CD4-positive, alpha-beta T cell treated with Interferon gamma for 1 hour (primary cell): ENCODE measurements around the gene RUNX2.

Experiments
- DNase-seq: peaks from one replicate; pipeline ENCODE4 v3.0.0-alpha.2; 2020

RUNX2 gene

GRCh38 chr6:45491048-45491735, 163.1 kb downstream of the RUNX2 start:
- DNase-seq = no peak

DNA sequence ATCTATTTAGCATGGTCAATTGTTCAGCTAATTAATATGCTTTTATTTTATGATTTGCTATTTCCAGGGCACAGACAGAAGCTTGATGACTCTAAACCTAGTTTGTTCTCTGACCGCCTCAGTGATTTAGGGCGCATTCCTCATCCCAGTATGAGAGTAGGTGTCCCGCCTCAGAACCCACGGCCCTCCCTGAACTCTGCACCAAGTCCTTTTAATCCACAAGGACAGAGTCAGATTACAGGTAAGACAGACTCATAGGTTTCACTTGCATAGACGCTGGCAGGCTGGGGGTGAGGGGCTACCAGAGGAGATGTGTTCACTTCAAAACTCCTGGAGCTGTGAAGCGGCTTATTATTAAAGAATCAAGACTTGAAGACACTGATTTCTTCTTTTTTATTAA, 163.7 kb downstream of the RUNX2 start:
- no peak for DNase-seq

- DNase-seq = no peak
Observed at GRCh38 chr6:45493761-45494160, 165.6 kb downstream of the RUNX2 start.

- DNase-seq = no peak
Observed at GRCh38 chr6:45494416-45495135, 166.4 kb downstream of the RUNX2 start.

- no peak for DNase-seq
Observed at GRCh38 chr6:45495429-45496084, 167.4 kb downstream of the RUNX2 start.

DNA sequence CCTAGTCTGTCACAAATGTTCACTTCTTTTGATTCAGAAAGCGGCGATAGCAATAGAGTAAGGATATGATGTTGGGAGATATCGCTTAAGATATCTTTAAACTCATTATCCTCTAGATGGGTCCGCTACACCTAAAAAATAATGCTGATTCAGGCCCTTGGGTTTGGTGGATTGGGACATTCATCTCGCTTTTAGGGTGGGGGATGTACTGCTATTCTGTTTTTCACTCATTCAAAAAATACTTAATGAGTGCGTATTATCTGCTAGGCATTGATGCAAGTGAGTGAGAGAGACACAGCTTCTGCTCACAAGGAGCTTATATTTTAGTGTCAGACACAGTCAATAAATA, 167.9 kb downstream of the RUNX2 start:
- DNase-seq = no peak

GRCh38 chr6:45498591-45498990, 170.5 kb downstream of the RUNX2 start:
- no peak for DNase-seq

DNA sequence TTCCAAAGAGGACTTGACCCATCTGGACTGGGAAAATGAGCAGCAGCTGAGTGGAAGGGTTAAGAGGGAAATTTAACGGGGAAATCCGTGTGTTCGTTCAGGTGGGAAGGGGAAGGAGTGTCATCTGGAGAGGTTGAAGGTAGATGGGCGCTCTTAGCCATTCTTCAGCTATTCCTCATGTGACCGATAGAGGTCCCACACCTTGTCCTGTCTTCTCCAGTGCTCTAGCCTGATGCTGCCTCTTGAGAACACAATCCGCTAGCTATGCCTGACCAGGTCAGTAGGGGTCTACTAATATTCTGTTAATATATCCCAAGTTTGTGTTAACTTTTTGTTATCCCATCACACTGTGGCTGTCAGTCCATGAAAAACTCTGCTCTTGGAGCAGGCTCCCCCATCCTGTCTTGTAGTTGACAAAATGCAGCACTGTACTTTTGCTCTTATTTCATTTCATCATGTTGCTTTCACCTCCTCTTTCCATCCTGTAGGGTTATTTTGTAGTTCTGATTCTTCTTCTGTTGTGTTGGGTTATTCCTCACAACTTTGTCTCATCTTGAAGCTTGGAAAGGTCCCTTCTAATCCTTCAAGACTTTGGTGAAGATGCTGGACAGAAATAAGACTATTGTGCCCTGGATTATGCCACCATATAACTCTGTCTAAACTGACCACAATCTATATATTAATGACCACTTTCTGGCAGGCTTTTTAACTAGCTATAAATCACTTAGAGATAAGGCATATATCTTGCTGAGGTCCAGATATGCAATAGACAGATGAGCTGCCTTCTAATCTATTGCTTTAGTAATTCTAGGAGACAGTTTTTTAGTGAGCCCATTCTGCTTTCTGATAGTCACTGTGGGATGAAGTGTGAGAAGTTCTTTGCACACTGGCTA, 173.0 kb downstream of the RUNX2 start:
- DNase-seq = no peak

GRCh38 chr6:45502456-45502855, 174.3 kb downstream of the RUNX2 start:
- no peak for DNase-seq

DNA sequence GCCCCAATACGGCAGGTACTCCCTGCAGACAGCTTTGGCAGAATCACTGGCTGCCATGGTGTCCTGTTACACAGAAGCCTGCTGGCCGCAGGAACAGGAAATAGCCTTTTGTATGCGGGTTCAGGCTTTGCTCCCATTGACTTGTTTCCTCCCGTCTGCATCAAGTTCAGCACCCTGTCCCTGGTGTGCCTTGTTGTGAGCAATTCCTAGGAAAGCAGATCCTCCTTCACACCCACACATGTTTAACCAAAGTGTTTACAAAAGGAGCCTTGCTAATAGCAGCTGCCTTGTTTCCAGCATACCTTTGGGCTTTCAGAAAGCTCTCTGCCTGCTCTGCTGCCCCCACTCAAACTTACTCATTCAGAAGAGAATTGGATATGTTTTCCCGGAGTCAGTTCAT, 176.8 kb downstream of the RUNX2 start:
- DNase-seq = no peak

- no peak for DNase-seq
Observed at GRCh38 chr6:45505470-45505869, 177.3 kb downstream of the RUNX2 start.

DNA sequence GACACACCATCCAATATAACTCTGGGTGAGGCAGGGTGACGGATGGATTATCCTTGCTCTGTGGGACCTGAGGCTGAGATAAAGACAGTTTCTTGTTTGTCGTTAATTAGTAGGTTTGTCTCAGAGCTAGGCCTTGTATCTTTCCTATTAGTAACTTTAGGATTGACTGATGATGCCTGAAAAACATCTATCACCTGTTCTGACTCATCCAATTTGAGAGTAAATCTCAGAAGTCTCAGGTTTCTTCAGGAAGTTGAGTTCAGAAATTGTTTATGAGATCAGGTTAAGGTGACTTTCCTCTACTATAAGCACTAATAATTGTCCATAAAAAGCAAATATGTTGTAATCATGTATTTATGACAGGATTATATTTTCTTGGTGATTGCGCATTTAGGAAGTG, 179.1 kb downstream of the RUNX2 start:
- DNase-seq = no peak

DNA sequence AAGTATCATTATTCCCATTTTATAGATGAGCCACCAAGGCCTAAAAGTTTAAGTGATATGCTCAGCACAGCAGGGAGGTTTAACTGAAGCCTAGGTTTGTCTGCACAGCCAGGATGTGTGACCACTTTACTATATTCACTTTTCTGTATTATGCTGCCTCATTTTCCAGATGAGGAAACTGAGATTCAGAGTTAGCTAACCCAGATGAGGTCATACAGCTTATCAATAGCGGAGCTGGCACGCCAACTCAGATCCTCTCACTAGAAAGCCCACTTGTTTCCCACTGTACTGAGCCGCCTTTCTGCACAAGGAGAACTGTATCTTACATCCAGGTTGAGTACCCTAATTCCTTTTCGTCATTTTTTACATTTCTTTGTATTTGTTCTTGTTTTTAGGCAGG, 181.3 kb downstream of the RUNX2 start:
- DNase-seq = no peak

GRCh38 chr6:45512717-45513116, 184.6 kb downstream of the RUNX2 start:
- DNase-seq = no peak

GRCh38 chr6:45513213-45513618, 185.1 kb downstream of the RUNX2 start:
- no peak for DNase-seq

DNA sequence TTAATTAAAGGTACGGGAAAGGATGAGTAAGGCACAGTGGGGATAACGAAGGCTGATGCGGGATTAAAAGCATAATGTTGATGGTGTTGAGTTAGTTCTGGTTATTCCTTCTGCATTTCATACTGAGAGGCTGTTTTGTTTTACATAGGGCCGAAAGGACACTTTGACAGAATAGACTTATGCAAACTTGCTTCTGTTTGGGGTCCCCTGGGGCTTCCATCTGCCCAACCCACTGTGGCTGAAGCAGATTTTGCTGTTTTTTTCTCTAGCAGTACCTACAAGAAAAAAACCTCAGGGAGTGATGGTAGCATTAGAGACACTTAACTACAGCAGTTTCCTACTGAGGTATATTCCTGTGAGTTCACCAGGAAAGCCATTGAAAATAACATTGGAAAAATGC, 185.7 kb downstream of the RUNX2 start:
- DNase-seq = no peak

DNA sequence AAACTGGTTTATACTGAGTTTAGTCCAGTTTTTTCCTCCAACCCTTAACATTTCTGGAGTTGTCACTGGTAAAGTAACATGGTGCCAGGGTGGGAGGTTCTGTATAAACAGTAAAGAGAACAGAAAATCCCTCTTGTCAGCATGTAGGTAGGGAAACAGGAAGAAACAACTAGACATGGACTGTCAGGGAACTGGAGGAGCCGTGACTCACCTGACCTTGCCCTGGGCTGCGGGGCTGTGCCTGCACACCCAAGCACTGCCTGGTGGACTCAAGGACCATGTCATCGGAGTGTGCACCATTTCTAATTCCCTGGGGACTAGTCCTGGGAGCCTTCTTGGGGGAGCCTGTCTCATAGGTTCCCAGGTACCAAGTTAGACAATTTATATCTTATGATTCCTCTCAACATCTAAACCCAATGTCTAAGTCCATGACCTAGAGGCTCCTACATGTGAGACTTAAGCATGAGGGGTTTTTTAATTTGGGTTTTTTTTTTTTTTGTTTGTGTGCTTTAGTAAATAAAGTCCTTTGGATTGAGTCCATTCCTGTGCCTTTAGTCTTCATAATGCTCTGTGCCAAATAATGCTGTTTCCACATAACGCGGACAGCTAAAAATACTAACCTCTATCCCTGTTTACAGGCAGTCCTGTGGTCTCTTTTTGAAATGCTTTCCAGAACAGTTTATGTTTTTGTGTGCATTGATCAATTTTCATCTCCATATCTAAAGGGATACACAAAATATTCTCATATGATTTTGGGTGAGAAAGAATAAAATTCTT, 186.5 kb downstream of the RUNX2 start:
- DNase-seq = no peak

- DNase-seq = no peak
Observed at GRCh38 chr6:45518013-45518720, 190.0 kb downstream of the RUNX2 start.

DNA sequence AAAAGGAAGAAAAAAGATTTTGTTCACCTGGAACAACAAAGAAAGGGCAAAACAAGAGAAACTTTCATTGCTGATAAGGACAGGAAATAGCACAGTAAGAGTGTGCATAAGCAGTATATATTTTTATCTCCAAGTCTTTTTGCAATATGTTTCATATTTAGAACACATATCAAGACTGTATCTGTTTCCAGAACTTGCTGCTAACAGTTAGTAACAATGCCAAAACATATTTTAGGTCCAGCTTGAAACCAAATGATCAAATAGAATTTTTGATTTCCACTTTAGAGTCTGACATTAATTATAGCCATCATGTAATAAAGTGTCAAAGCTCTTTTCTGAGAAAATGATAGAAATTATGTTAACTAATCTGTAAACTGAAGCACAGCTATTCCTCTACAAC, 193.1 kb downstream of the RUNX2 start:
- DNase-seq = no peak

DNA sequence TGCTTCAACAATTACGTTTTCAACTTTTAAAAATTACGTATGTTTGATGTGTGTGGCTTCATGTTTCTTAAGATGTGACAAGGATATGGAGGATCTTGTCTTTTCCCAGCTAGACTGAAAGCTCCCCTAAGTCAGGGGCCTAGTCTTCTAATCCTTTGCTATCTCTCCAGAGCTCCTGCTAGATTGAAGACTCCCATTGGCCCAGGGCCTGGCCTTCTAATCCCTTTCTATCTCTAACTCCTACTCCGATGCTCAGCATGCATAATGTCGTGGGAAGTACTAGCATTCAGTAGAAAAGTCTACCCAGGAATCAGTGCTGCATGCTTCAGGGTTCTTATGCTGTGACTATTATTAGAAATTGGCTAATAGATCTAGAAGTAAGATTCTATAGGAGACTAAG, 194.4 kb downstream of the RUNX2 start:
- no peak for DNase-seq

DNA sequence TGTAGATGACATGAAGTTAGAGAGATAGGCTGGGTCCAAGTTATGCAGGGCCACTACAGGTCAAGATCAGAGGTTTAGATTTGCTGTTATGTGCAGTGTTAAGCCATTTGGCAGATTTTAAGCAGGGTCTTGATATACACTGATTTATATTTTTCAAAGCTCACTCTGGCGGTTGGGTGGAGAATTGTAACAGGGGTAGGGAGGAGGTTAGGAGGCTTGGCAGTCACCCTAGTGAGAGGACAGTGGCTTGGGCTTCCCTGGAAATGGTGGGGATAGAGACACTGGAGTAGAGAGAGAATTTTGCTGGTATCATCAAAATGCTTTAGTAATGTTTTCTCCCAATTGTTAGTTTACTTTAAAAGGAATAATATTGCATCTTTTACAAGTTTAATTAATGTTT, 199.1 kb downstream of the RUNX2 start:
- DNase-seq = no peak
